BJ (cell line): ENCODE data around the gene C20orf204. TPM values are rescaled to one million over a fixed set of nuclear protein-coding genes. Genes with fewer than 3 reads are reported as not detected.

Source experiments
- CTCF ChIA-PET: fragments of 350-600 bp; formaldehyde crosslinking; extraction: SDS; loops from one replicate; lab custom pipeline; 2021; ENCODE audit warnings: antibody characterized with exemption, inconsistent platforms; lab: Yijun Ruan, JAX
- POLR2A ChIA-PET: fragments of 300-600 bp; sonication (Branson Sonifier 250); formaldehyde crosslinking; extraction: SDS; loops from one replicate; lab custom pipeline; 2021; ENCODE audit warnings: antibody characterized with exemption; lab: Charles Lee
- DNase-seq: peaks from one replicate; pipeline ENCODE4 v3.0.0-alpha.2; 2011; ENCODE audit warnings: low read depth
- H3K27me3 ChIP-seq: 2 replicates; pipeline ENCODE4 v1.6.0; 2011; ENCODE audit warnings: low read length; ENCODE audit not compliant: control insufficient read depth, insufficient read depth
- H3K36me3 ChIP-seq: 2 replicates; pipeline ENCODE4 v1.5.1; 2011; ENCODE audit warnings: low read length; ENCODE audit not compliant: control insufficient read depth, insufficient read depth
- H3K4me3 ChIP-seq: 2 replicates; pipeline ENCODE4 v1.5.1; 2011; ENCODE audit warnings: low read depth, mild to moderate bottlenecking, control low read depth, low read length
- CTCF ChIP-seq: IDR thresholded peaks from 2 replicates; pipeline ENCODE4 v1.5.1; 2011; ENCODE audit warnings: low read depth, mild to moderate bottlenecking, control low read depth, inconsistent platforms, low read length, moderate library complexity; ENCODE audit not compliant: insufficient read depth
- polyA plus RNA-seq: library from polyadenylated mRNA; depleted of rRNA; stranded (reverse); fragments of >200 nt; gene quantifications from 2 replicates; pipeline ENCODE4 v1.2.3, GENCODE V29; 2011

Gene C20orf204
- polyA plus RNA-seq, 1 experiment, result 0.05 TPM

GRCh38 chr20:64065974-64066343 lies 30.0 kb downstream of the C20orf204 start:
- ChIA-PET POLR2A (no interaction called here), CTCF (interaction anchor here (0.5 to 1.3 kb wide), 7 partner anchors 9 to 171 kb away, joined by 3 to 6 read pairs (median 3); partner anchors contain the start of genes DNAJC5 and PRPF6)
- H3K4me3 ChIP-seq, result no peak overlapping the region
- H3K36me3 ChIP-seq, result no peaks in the 10 kb centered on the region
- DNase-seq, result peak; percentile 44
- no peaks in the 10 kb centered on the region for H3K27me3 ChIP-seq
- TF ChIP-seq CTCF, result no peak

GRCh38 chr20:64067005-64067632 lies 31.1 kb downstream of the C20orf204 start:
- no peak for DNase-seq
- TF ChIP-seq CTCF, result no peak
- ChIA-PET CTCF (interaction anchor here (0.8 to 3.4 kb wide), 3 partner anchors 8 to 28 kb away, joined by 5 to 17 read pairs (median 8); no protein-coding TSS in a partner anchor), POLR2A (no interaction called here)
- Histone ChIP-seq H3K4me3 (no peak overlapping the region), H3K27me3 (no peaks in the 10 kb centered on the region), H3K36me3 (peaks cover 3% of the 10 kb centered on the region; the same call in 1 of the 2 replicates)

- ChIA-PET POLR2A (no interaction called here), CTCF (interaction anchor here (2.1 to 3.4 kb wide), 3 partner anchors 10 to 29 kb away, joined by 8 to 31 read pairs (median 17); partner anchors contain the start of genes OPRL1 and RGS19)
- no peak for DNase-seq
- H3K4me3 ChIP-seq, result no peak overlapping the region
- TF ChIP-seq CTCF, result no peak
- H3K36me3 ChIP-seq, result peaks cover 6% of the 10 kb centered on the region
- H3K27me3 ChIP-seq, result no peaks in the 10 kb centered on the region
Observed at GRCh38 chr20:64067733-64068307, 31.8 kb downstream of the C20orf204 start.

GRCh38 chr20:64068386-64069208 lies 32.6 kb downstream of the C20orf204 start:
- no peak for DNase-seq
- H3K36me3 ChIP-seq, result peaks cover 7% of the 10 kb centered on the region
- no peaks in the 10 kb centered on the region for H3K27me3 ChIP-seq
- TF ChIP-seq CTCF, result no peak
- H3K4me3 ChIP-seq, result no peak overlapping the region
- CTCF ChIA-PET, result interaction anchor here (1.0 to 3.4 kb wide), 7 partner anchors 9 to 162 kb away, joined by 3 to 31 read pairs (median 6); partner anchors contain the start of genes OPRL1, PRPF6, RGS19 and SAMD10
- POLR2A ChIA-PET, result no interaction called here
